GM06990 (cell line): Measurements from ENCODE around the gene RPGR.

Experiments used
- DNase-seq: peaks from one replicate; pipeline ENCODE4 v3.0.0-alpha.2; 2011; ENCODE audit not compliant: insufficient read length; ENCODE audit errors: extremely low read depth
- H3K27me3 ChIP-seq: replicated peaks from 2 replicates; pipeline ENCODE4 v1.6.0; 2011; ENCODE audit warnings: low read length; ENCODE audit not compliant: control insufficient read depth, insufficient read depth
- H3K36me3 ChIP-seq: 2 replicates; pipeline ENCODE4 v1.5.1; 2011; ENCODE audit warnings: low read length; ENCODE audit not compliant: control insufficient read depth, insufficient read depth
- H3K4me3 ChIP-seq: replicated peaks from 2 replicates; pipeline ENCODE4 v1.5.1; 2011; ENCODE audit warnings: low read depth, mild to moderate bottlenecking, control low read depth, low read length
- TF ChIP-seq, protein P1 (sequence below): IDR thresholded peaks from 2 replicates; pipeline ENCODE4 v1.5.1; 2011; ENCODE audit warnings: low read length, control low read depth, mild to moderate bottlenecking, inconsistent platforms; ENCODE audit not compliant: insufficient read depth, poor library complexity, severe bottlenecking

Gene RPGR

DNA sequence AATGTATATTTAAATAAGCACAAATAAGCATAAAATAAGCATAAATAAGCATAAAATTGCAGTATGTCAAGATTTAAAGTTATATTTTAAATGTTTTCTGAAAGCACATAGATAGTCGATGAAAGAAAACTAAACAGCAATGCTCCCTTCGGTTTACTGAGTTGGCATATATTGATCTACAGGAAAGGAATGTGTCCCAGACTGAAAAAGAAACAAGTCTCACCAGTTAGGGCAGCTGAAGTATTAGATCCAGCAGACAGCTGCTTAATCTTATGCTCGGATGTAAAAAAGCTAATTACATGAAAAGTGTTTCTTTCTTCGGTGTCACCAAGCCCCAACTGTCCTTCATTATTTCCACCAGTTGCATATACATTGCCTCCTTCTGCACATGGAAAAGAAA is 8.7 kb downstream of the RPGR start:
- Histone ChIP-seq H3K27me3 (no peaks in the 10 kb centered on the region), H3K36me3 (no peaks in the 10 kb centered on the region), H3K4me3 (no peak overlapping the region)
- no peak for DNase-seq
- TF ChIP-seq, protein P1, sequence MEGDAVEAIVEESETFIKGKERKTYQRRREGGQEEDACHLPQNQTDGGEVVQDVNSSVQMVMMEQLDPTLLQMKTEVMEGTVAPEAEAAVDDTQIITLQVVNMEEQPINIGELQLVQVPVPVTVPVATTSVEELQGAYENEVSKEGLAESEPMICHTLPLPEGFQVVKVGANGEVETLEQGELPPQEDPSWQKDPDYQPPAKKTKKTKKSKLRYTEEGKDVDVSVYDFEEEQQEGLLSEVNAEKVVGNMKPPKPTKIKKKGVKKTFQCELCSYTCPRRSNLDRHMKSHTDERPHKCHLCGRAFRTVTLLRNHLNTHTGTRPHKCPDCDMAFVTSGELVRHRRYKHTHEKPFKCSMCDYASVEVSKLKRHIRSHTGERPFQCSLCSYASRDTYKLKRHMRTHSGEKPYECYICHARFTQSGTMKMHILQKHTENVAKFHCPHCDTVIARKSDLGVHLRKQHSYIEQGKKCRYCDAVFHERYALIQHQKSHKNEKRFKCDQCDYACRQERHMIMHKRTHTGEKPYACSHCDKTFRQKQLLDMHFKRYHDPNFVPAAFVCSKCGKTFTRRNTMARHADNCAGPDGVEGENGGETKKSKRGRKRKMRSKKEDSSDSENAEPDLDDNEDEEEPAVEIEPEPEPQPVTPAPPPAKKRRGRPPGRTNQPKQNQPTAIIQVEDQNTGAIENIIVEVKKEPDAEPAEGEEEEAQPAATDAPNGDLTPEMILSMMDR = no peak

DNA sequence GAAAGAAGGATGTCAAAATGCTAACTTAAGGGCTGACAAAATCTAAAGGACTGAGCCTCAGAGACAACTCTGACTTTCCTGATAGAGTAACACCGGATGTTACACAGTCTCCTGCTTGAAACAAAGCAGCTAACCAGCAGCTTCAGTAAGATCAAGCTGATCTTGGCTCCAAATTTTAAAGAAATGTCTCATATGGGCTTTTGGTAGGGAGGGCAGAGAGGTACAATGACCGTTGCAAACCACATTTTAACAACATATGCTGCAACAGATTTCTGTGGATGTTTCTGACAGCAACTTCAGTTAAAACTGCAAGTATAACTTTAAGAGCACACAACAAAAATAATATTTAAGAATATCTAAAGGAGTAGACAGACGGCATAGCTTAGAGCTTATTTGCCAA is 9.1 kb downstream of the RPGR start:
- H3K36me3 ChIP-seq = no peaks in the 10 kb centered on the region
- TF ChIP-seq, protein P1 = no peak
- H3K4me3 ChIP-seq = no peak overlapping the region
- no peaks in the 10 kb centered on the region for H3K27me3 ChIP-seq
- DNase-seq = no peak

DNA sequence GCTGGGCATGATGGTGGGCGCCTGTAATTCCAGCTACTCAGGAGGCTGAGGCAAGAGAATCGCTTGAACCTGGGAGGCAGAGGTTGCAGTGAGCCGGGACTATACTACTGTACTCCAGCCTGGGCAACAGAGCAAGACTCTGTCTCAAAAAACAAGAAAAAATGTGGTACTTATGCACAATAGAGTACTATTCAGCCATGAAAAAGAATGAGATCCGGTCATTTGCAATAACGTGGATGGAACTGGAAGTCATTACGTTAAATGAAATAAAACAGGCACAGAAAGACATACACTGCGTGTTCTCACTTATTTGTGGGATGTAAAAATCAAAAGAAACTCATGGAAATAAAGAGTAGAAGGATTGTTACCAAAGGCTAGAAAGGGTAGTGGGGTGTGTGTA is 12.1 kb downstream of the RPGR start:
- Histone ChIP-seq H3K36me3 (no peaks in the 10 kb centered on the region), H3K4me3 (no peak overlapping the region), H3K27me3 (no peaks in the 10 kb centered on the region)
- TF ChIP-seq, protein P1 = no peak
- DNase-seq = no peak

DNA sequence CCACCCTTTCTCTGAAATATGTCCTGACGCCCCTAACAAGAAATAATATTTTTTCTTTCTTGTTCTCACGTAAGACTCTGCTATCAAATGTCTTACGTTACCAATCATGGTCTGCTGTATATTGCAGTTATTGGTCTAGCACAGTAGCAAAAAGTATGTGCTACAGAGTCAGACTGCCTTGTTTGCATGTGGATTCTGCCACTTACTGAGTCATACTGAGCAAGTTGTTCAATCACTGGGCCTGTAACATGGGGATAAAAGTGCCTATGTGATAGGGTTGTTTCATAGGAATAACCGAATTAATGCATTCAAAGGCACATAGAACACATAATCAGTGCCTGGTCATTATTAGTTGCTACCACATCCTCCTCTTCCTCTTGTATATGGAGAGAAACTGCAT is 14.1 kb downstream of the RPGR start:
- no peak overlapping the region for H3K4me3 ChIP-seq
- DNase-seq = no peak
- H3K27me3 ChIP-seq = no peaks in the 10 kb centered on the region
- no peaks in the 10 kb centered on the region for H3K36me3 ChIP-seq
- TF ChIP-seq, protein P1 = no peak

DNA sequence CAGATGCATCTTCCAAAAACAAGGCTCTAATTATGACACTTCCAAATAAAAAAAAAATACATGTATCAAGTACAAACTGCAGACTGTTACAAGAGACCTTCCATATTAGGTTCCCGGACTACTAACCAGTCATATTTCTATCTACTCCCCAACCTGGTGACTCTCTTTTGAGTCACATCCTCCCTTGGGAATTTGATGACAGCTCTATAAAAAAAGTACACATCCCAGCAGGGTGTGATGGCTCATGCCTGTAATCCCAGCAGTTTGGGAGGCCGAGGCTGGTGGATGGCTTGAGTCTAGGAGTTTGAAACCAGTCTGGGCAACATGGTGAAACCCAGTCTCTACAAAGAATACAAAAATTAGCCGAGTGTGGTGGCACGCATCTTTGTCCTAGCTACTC is 14.9 kb downstream of the RPGR start:
- DNase-seq = no peak
- Histone ChIP-seq H3K36me3 (no peaks in the 10 kb centered on the region), H3K4me3 (no peak overlapping the region), H3K27me3 (no peaks in the 10 kb centered on the region)
- TF ChIP-seq, protein P1 = no peak

DNA sequence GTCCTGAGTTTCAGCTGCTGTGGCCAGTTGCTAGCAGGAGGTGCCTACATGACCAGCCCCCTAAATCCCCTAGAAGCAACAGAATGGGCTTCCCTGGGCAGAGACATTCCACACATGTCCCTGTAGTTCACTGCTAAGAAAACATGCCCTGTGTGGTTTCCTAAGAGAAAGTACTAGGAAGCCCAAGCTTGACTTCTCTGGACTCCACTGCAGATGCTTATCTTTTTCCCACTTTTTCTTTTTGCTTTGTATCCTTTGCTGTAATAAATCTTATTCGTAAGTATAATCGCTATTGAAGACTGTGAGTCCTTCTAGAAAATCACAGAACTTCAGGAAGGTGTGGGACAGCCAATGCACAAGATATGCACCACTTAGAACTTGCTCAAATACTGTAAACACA is 15.6 kb downstream of the RPGR start:
- TF ChIP-seq, protein P1 = no peak
- H3K4me3 ChIP-seq = no peak overlapping the region
- no peak for DNase-seq
- no peaks in the 10 kb centered on the region for H3K27me3 ChIP-seq
- no peaks in the 10 kb centered on the region for H3K36me3 ChIP-seq
